ENCODE results near the gene TXN. TPM values are rescaled to one million over a fixed set of nuclear protein-coding genes. Genes with fewer than 3 reads are reported as not detected.

Gene TXN
- total and polyA plus RNA-seq, 2 of the 4 experiments (the other 2 are of a cell fraction) = 277 to 578 TPM

- Histone ChIP-seq H4K8ac (ENCODE audit: low read depth in 2 of 2, low read length in 2 of 2) (no peak overlapping the region), H3K23ac (ENCODE audit: low read depth, low read length) (no peak overlapping the region), H3K79me1 (ENCODE audit: low read depth in 1 of 2, low read length in 2 of 2) (no peaks in the 10 kb centered on the region), H3K9me1 (ENCODE audit: insufficient read depth, low read length) (no peaks in the 10 kb centered on the region), H3K14ac (replicated peaks; ENCODE audit: low read depth, low read length) (no peak overlapping the region), H4K91ac (ENCODE audit: insufficient read depth, low read depth, low read length) (no peak overlapping the region), H3K56ac (ENCODE audit: extremely low read depth, insufficient read depth, low read length) (no peak overlapping the region), H3K27me3 (ENCODE audit: control insufficient read depth, insufficient read depth, low read length) (peaks cover 6% of the 10 kb centered on the region; the same call in 1 of the 2 replicates), H3K4me3 (ENCODE audit: insufficient read depth, low read depth, low read length) (no peak overlapping the region), H3K4me2 (ENCODE audit: low read depth, low read length) (no peak overlapping the region), H2BK5ac (ENCODE audit: low read depth, low read length, poor library complexity, severe bottlenecking) (no peak overlapping the region), H3K27ac (ENCODE audit: insufficient read depth, low read length) (no peak overlapping the region), H3K9ac (ENCODE audit: low read depth, low read length) (no peak overlapping the region), H2BK120ac (ENCODE audit: low read depth, low read length) (no peak overlapping the region), H2AFZ (replicated peaks; ENCODE audit: low read length, poor library complexity) (no peak overlapping the region), H2BK20ac (ENCODE audit: low read depth, low read length) (no peak overlapping the region), H3K9me3 (ENCODE audit: control insufficient read depth, insufficient read depth, low read length) (no peaks in the 10 kb centered on the region), H2AK5ac (ENCODE audit: low read depth, low read length) (no peak overlapping the region), H4K20me1 (ENCODE audit: insufficient read depth, low read length) (no peaks in the 10 kb centered on the region), H3K4me1 (ENCODE audit: control insufficient read depth, insufficient read depth, low read length) (peaks cover 2% of the 10 kb centered on the region; the same call in 1 of the 2 replicates), H3K4ac (ENCODE audit: low read depth, low read length) (no peak overlapping the region), H3K36me3 (ENCODE audit: control insufficient read depth, insufficient read depth, low read length) (no peaks in the 10 kb centered on the region), H2BK15ac (ENCODE audit: low read depth, low read length) (no peak overlapping the region), H4K5ac (ENCODE audit: low read depth, low read length) (no peak overlapping the region), H3K18ac (ENCODE audit: low read depth, low read length) (no peak overlapping the region), H2AK9ac (replicated peaks; ENCODE audit: low read depth, low read length, poor library complexity) (no peak overlapping the region)
- BruUV-seq (replicated peaks) = no TSS peak
- POLR2A ChIA-PET (ENCODE audit: unreplicated experiment) = no interaction called here
- intact Hi-C loops (cut with micrococcal nuclease) (no loop called here), in situ Hi-C loops (cut with MboI; ENCODE audit: low sequenced_read_pairs) (loop anchor here (25.0 kb wide), 1 partner anchor 334 kb away; no protein-coding TSS in a partner anchor), dilution Hi-C loops (cut with HindIII; ENCODE audit: low sequenced_read_pairs, unreplicated experiment) (no loop called here)
- DNase-seq = peak; percentile 15
- no CpG with 5 or more reads among the region's 3 CpGs for WGBS, 2 experiments (ENCODE audit: extremely low coverage in 2 of 2, insufficient read length in 1 of 2)
- TF ChIP-seq BHLHE40 (IDR thresholded peaks at IDR 0.05; ENCODE audit: low read depth, low read length) (no peak), POLR2A (IDR thresholded peaks at IDR 0.05; ENCODE audit: low read depth, low read length) (no peak), RAD21 (IDR thresholded peaks at IDR 0.05; ENCODE audit: low read length) (no peak), CEBPB (IDR thresholded peaks at IDR 0.05; ENCODE audit: low read depth, low read length) (no peak), SMC3 (IDR thresholded peaks at IDR 0.05; ENCODE audit: low read depth, low read length) (no peak), ELK1 (IDR thresholded peaks at IDR 0.05; ENCODE audit: borderline replicate concordance, low read depth, low read length) (no peak), CTCF (conservative IDR thresholded peaks at IDR 0.05; ENCODE audit: low read depth, low read length) (no peak), MAZ (IDR thresholded peaks at IDR 0.05; ENCODE audit: borderline replicate concordance, low read depth, low read length) (no peak), RFX5 (IDR thresholded peaks at IDR 0.05; ENCODE audit: low read depth, low read length) (no peak), NFE2L2 (IDR thresholded peaks at IDR 0.05; ENCODE audit: low read depth, low read length) (no peak), CHD1 (IDR thresholded peaks at IDR 0.05; ENCODE audit: low read depth, low read length) (no peak), USF2 (IDR thresholded peaks at IDR 0.05; ENCODE audit: low read depth, low read length) (no peak), FOS (IDR thresholded peaks at IDR 0.05; ENCODE audit: low read depth, low read length) (no peak), MXI1 (IDR thresholded peaks at IDR 0.05; ENCODE audit: borderline replicate concordance, low read depth, low read length) (no peak), RCOR1 (IDR thresholded peaks at IDR 0.05; ENCODE audit: insufficient replicate concordance, low read length) (no peak)
- no peak for ATAC-seq (ENCODE audit: low read depth)
- CTCF ChIA-PET = no interaction called here
Observed at GRCh38 chr9:110278080-110278707, 21.9 kb upstream of the TXN start.

All from IMR-90 (cell line).